AG04450 (cell line): ENCODE results near the gene L3MBTL4. TPM values are rescaled to one million over a fixed set of nuclear protein-coding genes. Genes with fewer than 3 reads are reported as not detected.

ENCODE experiments used
- CTCF ChIA-PET: fragments of 300-600, 350-600 bp; formaldehyde crosslinking; extraction: SDS; loops from one replicate; lab custom pipeline; 2022; ENCODE audit warnings: antibody characterized with exemption, inconsistent platforms; lab: Charles Lee
- POLR2A ChIA-PET: fragments of 350-600 bp; formaldehyde crosslinking; extraction: SDS; loops from one replicate; lab custom pipeline; 2021; ENCODE audit warnings: antibody characterized with exemption, inconsistent platforms; lab: Yijun Ruan, JAX
- DNase-seq: peaks from one replicate; pipeline ENCODE4 v3.0.0-alpha.2; 2011; ENCODE audit warnings: low read depth, low spot score
- H3K27ac ChIP-seq: one replicate; pipeline ENCODE4 v1.5.1; 2012; ENCODE audit warnings: low read depth, low read length, control low read depth
- H3K27me3 ChIP-seq: one replicate; pipeline ENCODE4 v1.6.0; 2012; ENCODE audit warnings: low read length; ENCODE audit not compliant: control insufficient read depth, insufficient read depth
- H3K4me3 ChIP-seq: 2 replicates; pipeline ENCODE4 v1.5.1; 2011; ENCODE audit warnings: mild to moderate bottlenecking, low read depth, low read length, control low read depth
- H3K9me3 ChIP-seq: 2 replicates; pipeline ENCODE4 v1.5.1; 2012; ENCODE audit warnings: low read length; ENCODE audit not compliant: control insufficient read depth, insufficient read depth
- CTCF ChIP-seq: IDR thresholded peaks from 2 replicates; pipeline ENCODE4 v1.5.1; 2011; ENCODE audit warnings: low read depth, low read length, control low read depth, inconsistent platforms
- polyA plus RNA-seq: library from polyadenylated mRNA; depleted of rRNA; stranded (reverse); fragments of >200 nt; gene quantifications from 2 replicates; pipeline ENCODE4 v1.2.3, GENCODE V29; 2011

L3MBTL4 gene
- polyA plus RNA-seq, 1 experiment: 0.05 TPM

- Histone ChIP-seq H3K4me3 (no peak overlapping the region), H3K9me3 (no peaks in the 10 kb centered on the region), H3K27ac (no peak overlapping the region), H3K27me3 (no peaks in the 10 kb centered on the region)
- CTCF ChIA-PET: interaction anchor here (0.5 kb wide), 1 partner anchor 94 kb away, joined by 3 read pairs; no protein-coding TSS in a partner anchor
- no peak for DNase-seq
- TF ChIP-seq CTCF: no peak
- POLR2A ChIA-PET: no interaction called here
These were observed 404.4 kb downstream of the L3MBTL4 start for GRCh38 chr18:6010284-6010683.

GRCh38 chr18:6009756-6010155 is 405.0 kb downstream of the L3MBTL4 start:
- no peak for TF ChIP-seq CTCF
- ChIA-PET POLR2A (no interaction called here), CTCF (interaction anchor here (0.5 to 0.8 kb wide), 2 partner anchors 95 to 130 kb away, joined by 3 read pairs; no protein-coding TSS in a partner anchor)
- no peak overlapping the region for H3K4me3 ChIP-seq
- no peak for DNase-seq
- no peak overlapping the region for H3K27ac ChIP-seq
- no peaks in the 10 kb centered on the region for H3K9me3 ChIP-seq
- H3K27me3 ChIP-seq: no peaks in the 10 kb centered on the region

GRCh38 chr18:6004683-6005082 is 410.0 kb downstream of the L3MBTL4 start:
- H3K4me3 ChIP-seq: no peak overlapping the region
- POLR2A ChIA-PET: no interaction called here
- CTCF ChIA-PET: interaction anchor here (0.7 kb wide), 1 partner anchor 105 kb away, joined by 3 read pairs; no protein-coding TSS in a partner anchor

GRCh38 chr18:6004119-6004518 is 410.6 kb downstream of the L3MBTL4 start:
- no peak for DNase-seq
- no peak overlapping the region for H3K4me3 ChIP-seq

More at GRCh38 chr18:6004683-6005082, 410.0 kb downstream of the L3MBTL4 start:
- no peaks in the 10 kb centered on the region for H3K27me3 ChIP-seq
- peaks cover 2% of the 10 kb centered on the region; the same call in 1 of the 2 replicates for H3K9me3 ChIP-seq
- H3K27ac ChIP-seq: no peak overlapping the region
- TF ChIP-seq CTCF: no peak
- no peak for DNase-seq

More at GRCh38 chr18:6004119-6004518, 410.6 kb downstream of the L3MBTL4 start:
- TF ChIP-seq CTCF: no peak
- no peak overlapping the region for H3K27ac ChIP-seq
- H3K27me3 ChIP-seq: no peaks in the 10 kb centered on the region
- H3K9me3 ChIP-seq: peaks cover 4% of the 10 kb centered on the region; the same call in 1 of the 2 replicates
- ChIA-PET CTCF (no interaction called here), POLR2A (no interaction called here)
